HG03066 (cell line): ENCODE measurements around the gene LMX1B.
"Not testable (repeated sequence)": the region's sequence is repeated elsewhere in the genome, so short reads cannot be mapped to it uniquely, and the experiment has no call there.

ENCODE experiments used
- ATAC-seq: cut with Tn5 transposase; IDR thresholded peaks from one replicate; pipeline ENCODE4 v1.9.1; 2021; ENCODE audit warnings: low read depth; ENCODE audit not compliant: unreplicated experiment

LMX1B gene

DNA sequence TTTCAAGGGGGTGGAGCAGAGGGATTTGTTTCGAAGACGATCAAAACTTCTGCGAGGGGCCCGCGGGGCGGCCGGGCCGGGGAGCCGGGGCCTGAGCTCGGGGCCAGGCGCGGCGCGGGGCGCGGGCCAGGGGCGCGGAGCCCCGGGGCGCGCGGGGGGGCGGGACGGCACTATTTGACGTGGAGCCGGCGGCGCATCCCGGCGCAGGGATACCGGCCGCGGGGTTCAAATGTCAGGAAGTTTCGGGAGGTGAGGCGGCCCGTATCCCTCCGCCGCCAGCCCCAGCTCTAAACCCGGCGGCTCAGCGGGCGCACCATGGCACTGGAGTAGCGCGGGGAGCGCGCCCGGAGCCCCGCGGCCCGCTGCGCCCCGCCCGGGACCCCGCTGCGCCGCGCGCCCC, at the start of gene LMX1B:
TSS of gene LMX1B (plus strand) at position 278 of the 400 bp plus-strand sequence. CDS start 522 bp downstream, outside the sequence.
- ATAC-seq = no peak

DNA sequence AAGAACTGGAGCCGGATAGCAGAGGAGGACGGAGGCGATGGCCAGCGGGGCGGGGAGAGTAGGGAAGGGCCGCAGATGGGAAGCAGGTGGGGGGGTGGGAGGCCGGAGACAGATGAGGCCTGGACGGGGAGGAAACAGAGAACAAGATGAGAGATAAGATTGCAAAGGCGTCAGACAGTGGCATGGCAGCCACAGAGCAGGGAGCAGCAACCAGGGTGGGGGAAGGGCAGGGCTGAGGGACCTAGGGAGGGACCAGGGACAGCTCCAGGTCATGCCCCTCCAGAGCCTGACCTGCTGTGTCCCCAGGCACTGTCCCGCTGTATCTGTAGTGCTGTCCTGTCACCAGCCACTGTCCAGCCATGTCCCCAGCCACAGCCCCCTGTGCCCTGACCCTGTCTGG, 49.6 kb upstream of the LMX1B start:
- no peak for ATAC-seq

GRCh38 chr9:126564716-126565115, 49.0 kb upstream of the LMX1B start:
- ATAC-seq = no peak

GRCh38 chr9:126565336-126566128, 48.2 kb upstream of the LMX1B start:
- ATAC-seq = no peak

DNA sequence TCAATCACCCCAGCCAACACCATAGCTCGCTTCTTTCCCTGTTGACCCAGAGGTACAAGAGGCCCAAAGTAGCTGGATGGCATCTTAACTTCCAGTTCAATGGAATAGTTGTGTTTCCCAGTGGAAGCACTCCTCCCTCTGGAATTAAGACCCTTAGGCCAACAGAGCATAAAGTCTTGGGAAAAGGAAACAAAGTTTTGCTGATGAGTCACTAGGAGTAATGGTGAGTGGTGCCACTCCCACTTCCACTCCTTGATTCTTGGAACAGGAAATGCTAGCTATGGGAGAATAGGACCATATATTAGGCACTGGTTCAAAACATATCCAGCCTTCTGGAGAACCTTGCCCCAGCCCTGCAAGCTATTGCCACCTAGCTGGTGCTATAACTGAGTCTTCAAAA, 44.7 kb upstream of the LMX1B start:
- ATAC-seq = no peak

GRCh38 chr9:126578029-126578428, 35.7 kb upstream of the LMX1B start:
- ATAC-seq = no peak

- not testable (repeated sequence) for ATAC-seq
Measured at GRCh38 chr9:126580319-126580718, 33.4 kb upstream of the LMX1B start.

DNA sequence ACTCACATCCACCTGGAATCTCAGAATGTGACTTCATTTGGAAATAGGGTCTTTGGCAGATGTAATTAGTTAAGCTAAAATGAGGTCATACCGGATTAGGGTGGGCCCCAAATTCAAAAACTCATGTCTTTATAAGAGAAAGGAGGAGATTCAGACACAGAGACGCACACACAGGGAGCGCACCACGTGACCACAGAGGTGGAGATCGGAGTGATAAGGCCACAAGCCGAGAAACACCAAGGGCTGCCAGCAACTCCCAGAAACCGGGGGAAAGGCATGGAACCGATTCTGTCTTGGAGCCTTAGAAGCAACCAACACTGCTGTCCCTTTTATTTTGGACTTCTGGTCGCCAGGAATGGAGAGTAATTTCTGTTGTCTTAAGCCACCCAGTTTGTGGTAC, 31.8 kb upstream of the LMX1B start:
- ATAC-seq = no peak

GRCh38 chr9:126582427-126582826, 31.3 kb upstream of the LMX1B start:
- no peak for ATAC-seq

- ATAC-seq = no peak
Measured at GRCh38 chr9:126583144-126583760, 30.5 kb upstream of the LMX1B start.

- ATAC-seq = no peak
Measured at GRCh38 chr9:126584611-126585010, 29.1 kb upstream of the LMX1B start.

DNA sequence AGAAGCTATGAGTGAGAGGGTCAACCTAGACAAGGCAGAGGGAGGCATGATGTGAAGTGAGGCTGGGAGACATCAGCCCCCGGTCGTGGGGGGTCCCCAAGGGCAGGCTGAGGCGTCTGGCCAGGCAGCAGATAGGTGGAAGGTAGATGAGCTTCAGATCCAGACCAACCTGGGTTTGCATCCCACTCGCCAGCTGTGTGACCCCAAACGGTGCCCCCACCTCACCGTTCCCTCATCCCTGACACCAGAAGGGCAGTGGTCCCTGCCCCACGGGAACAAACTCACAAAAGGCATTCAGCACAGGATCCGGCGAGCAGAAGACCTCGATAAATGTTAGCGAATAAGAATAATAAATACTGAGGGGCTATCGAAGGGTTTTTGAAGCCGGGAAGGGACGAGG, 27.5 kb upstream of the LMX1B start:
- ATAC-seq = no peak

GRCh38 chr9:126587187-126588185, 26.2 kb upstream of the LMX1B start:
- no peak for ATAC-seq

DNA sequence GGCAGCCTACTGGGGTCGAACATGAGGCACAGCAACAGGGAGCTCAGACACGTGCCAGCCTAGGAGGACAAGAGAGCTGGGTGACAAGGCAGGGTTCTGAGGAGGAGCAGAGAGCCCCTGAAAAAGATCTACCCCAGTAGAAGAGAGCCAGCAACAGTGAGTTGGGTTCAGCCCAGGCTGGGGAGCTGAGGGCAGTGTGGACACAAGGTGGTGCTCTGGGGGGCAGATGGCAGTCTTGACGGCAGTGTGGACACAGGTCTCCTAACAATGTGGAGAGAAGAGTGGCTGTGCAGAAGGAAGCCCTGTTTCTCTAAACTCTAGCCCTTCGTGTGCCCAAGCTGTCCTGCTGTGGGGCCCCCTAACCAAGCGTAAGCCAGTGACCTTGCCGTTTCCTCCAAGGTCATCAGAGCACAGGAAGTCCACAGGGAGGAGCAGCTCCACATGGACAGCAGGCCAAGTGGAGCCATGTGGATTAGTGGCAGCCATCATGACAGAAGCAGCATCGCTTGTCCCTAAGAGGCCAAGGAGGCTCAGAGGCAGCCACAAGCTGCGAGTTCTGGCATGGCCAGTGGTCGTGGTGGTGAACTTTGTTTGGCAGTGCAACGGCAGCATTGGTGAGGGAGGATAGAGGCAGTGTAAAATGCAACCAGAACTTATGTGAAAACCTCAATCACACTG, 25.1 kb upstream of the LMX1B start:
- no peak for ATAC-seq

DNA sequence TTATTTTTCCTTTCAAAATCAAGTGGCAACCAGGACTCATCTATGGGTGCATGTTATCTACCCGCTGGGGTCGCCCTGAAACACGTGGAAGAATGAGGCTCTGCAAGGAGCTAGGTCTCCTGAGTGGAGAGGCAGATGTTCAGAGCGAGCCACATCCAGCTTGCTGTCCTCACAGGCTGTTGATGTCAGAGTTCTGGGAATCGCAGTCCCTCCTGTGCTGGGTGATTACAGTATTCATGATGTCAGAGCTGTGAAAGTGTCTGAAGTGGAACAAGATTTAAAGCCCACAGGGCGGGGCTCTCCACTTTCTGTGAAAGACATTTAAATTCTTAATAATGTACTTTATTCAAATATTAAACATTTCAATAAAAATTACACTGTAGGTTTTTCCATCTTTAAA, 24.4 kb upstream of the LMX1B start:
- no peak for ATAC-seq

DNA sequence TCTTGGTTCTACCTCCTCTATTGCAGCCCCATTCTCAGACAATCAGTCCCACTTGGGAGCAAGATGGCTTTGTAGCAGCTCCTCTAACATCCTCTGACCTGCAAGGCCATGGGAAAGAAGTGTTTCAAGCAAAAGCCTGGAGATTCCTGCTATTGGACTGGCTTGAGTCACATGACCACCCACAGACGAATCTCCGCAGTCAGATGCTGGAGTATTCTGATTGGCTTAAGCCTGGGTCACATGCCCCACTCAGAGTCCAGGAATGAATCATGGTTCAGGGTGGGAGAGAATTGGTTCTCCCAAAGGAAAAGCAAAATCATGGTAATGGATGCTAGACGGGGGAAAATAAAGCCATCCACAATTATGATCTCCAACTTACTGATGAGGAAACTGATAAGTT, 22.6 kb upstream of the LMX1B start:
- no peak for ATAC-seq

GRCh38 chr9:126591922-126592321, 21.8 kb upstream of the LMX1B start:
- ATAC-seq = no peak

GRCh38 chr9:126592461-126592860, 21.3 kb upstream of the LMX1B start:
- no peak for ATAC-seq

- ATAC-seq = no peak
Measured at GRCh38 chr9:126595982-126596381, 17.7 kb upstream of the LMX1B start.

- ATAC-seq = no peak
Measured at GRCh38 chr9:126599047-126599650, 14.6 kb upstream of the LMX1B start.
